Inferior parietal cortex (tissue), 1 donor: ENCODE measurements around the gene ESRRB.

Source experiments
- DNase-seq: peaks from one replicate; pipeline ENCODE4 v3.0.0-alpha.2; 2016; ENCODE audit errors: extremely low spot score

The ESRRB gene

GRCh38 chr14:76375947-76376404 is at the start of gene ESRRB:
Gene ESRRB (plus strand): TSS chr14:76376137. CDS start chr14:76376402, 265 bp downstream.
- no peak for DNase-seq

- DNase-seq: no peak
These were observed 48.8 kb upstream of the ESRRB start for GRCh38 chr14:76326918-76327689.

- DNase-seq: no peak
These were observed 47.3 kb upstream of the ESRRB start for GRCh38 chr14:76328457-76329137.

GRCh38 chr14:76329154-76329928 is 46.6 kb upstream of the ESRRB start:
- no peak for DNase-seq

- no peak for DNase-seq
These were observed 46.0 kb upstream of the ESRRB start for GRCh38 chr14:76329951-76330350.

- no peak for DNase-seq
These were observed 45.3 kb upstream of the ESRRB start for GRCh38 chr14:76330411-76331327.

- no peak for DNase-seq
These were observed 44.5 kb upstream of the ESRRB start for GRCh38 chr14:76331328-76332011.

- no peak for DNase-seq
These were observed 42.3 kb upstream of the ESRRB start for GRCh38 chr14:76333664-76334063.

GRCh38 chr14:76334316-76334715 is 41.6 kb upstream of the ESRRB start:
- no peak for DNase-seq

GRCh38 chr14:76336876-76337275 is 39.1 kb upstream of the ESRRB start:
- no peak for DNase-seq

- no peak for DNase-seq
These were observed 38.0 kb upstream of the ESRRB start for GRCh38 chr14:76337635-76338545.

- no peak for DNase-seq
These were observed 36.0 kb upstream of the ESRRB start for GRCh38 chr14:76339728-76340615.

- no peak for DNase-seq
These were observed 32.6 kb upstream of the ESRRB start for GRCh38 chr14:76343386-76343785.

- DNase-seq: no peak
These were observed 29.4 kb upstream of the ESRRB start for GRCh38 chr14:76346391-76347160.

GRCh38 chr14:76348898-76349297 is 27.0 kb upstream of the ESRRB start:
- no peak for DNase-seq

- DNase-seq: no peak
These were observed 25.9 kb upstream of the ESRRB start for GRCh38 chr14:76349993-76350392.

- DNase-seq: no peak
These were observed 25.3 kb upstream of the ESRRB start for GRCh38 chr14:76350671-76351070.

- DNase-seq: no peak
These were observed 24.0 kb upstream of the ESRRB start for GRCh38 chr14:76351941-76352340.
